NB4 (cell line): Measurements from ENCODE around the gene ERAP2.
"Not testable (repeated sequence)": the region's sequence is repeated elsewhere in the genome, so short reads cannot be mapped to it uniquely, and the experiment has no call there.

Experiments used
- DNase-seq: peaks from one replicate; pipeline ENCODE4 v3.0.0; 2010; ENCODE audit warnings: low read depth
- H3K4me3 ChIP-seq: one replicate; pipeline ENCODE4 v1.5.1; 2011; ENCODE audit warnings: mild to moderate bottlenecking, low read depth, low read length, moderate library complexity
- CTCF ChIP-seq: IDR thresholded peaks from one replicate; pipeline ENCODE4 v1.5.1; 2012; ENCODE audit warnings: low read depth, low read length
- MAX ChIP-seq: IDR thresholded peaks from 2 replicates; pipeline ENCODE4 v1.6.1; 2011; ENCODE audit warnings: low read depth, low read length
- MYC ChIP-seq: IDR thresholded peaks from 2 replicates; pipeline ENCODE4 v1.6.1; 2011; ENCODE audit warnings: low read depth, low read length
- POLR2A ChIP-seq: IDR thresholded peaks from 2 replicates; pipeline ENCODE4 v1.6.1; 2011; ENCODE audit warnings: mild to moderate bottlenecking; ENCODE audit not compliant: insufficient read length; ENCODE audit errors: extremely low read depth

The ERAP2 gene

GRCh38 chr5:96838201-96839070 is 37.9 kb upstream of the ERAP2 start:
- TF ChIP-seq MAX (no peak), POLR2A (no peak), CTCF (no peak), MYC (no peak)
- DNase-seq = no peak
- no peak overlapping the region for H3K4me3 ChIP-seq

- DNase-seq = no peak
- TF ChIP-seq MYC (no peak), POLR2A (no peak), CTCF (no peak), MAX (no peak)
- no peak overlapping the region for H3K4me3 ChIP-seq
Measured at GRCh38 chr5:96839071-96839592, 37.2 kb upstream of the ERAP2 start.

GRCh38 chr5:96841931-96842330 is 34.4 kb upstream of the ERAP2 start:
- not testable (repeated sequence) for DNase-seq, H3K4me3 ChIP-seq

- H3K4me3 ChIP-seq = no peak overlapping the region
- no peak for DNase-seq
- no peak for TF ChIP-seq CTCF
Measured at GRCh38 chr5:96843140-96843539, 33.2 kb upstream of the ERAP2 start.

GRCh38 chr5:96844481-96844990 is 31.8 kb upstream of the ERAP2 start:
- DNase-seq = peak; percentile 71
- H3K4me3 ChIP-seq = no peak overlapping the region
- no peak for TF ChIP-seq MYC
- no peak for TF ChIP-seq MAX
- no peak for TF ChIP-seq POLR2A
- no peak for TF ChIP-seq CTCF

- no peak overlapping the region for H3K4me3 ChIP-seq
- TF ChIP-seq MAX = no peak
- no peak for TF ChIP-seq CTCF
- TF ChIP-seq POLR2A = no peak
- TF ChIP-seq MYC = no peak
- DNase-seq = no peak
Measured at GRCh38 chr5:96851312-96852062, 24.8 kb upstream of the ERAP2 start.
